SK-N-SH (cell line): Measurements from ENCODE around the gene UNKL.

ENCODE experiments used
- EZH2phosphoT487 ChIP-seq: fragments of 200-600 bp; sonication (generic); IDR thresholded peaks from 2 replicates; pipeline ENCODE4 v1.6.1; 2017; ENCODE audit warnings: low read depth, mixed run types, mild to moderate bottlenecking, antibody characterized with exemption, moderate library complexity, borderline replicate concordance
- FOXM1 ChIP-seq: IDR thresholded peaks from 2 replicates; pipeline ENCODE4 v1.4.0; 2012; ENCODE audit warnings: low read depth, mild to moderate bottlenecking
- POLR2AphosphoS5 ChIP-seq: IDR thresholded peaks from 2 replicates; pipeline ENCODE4 v1.6.1; 2012; ENCODE audit warnings: low read depth, low read length
- TF ChIP-seq, protein P1 (sequence below): fragments of 200-600 bp; sonication (generic); IDR thresholded peaks from 2 replicates; pipeline ENCODE4 v1.6.1; 2017; ENCODE audit warnings: antibody characterized with exemption, mild to moderate bottlenecking, moderate library complexity
- TF ChIP-seq, protein P2 (sequence below): IDR thresholded peaks from 2 replicates; pipeline ENCODE4 v1.6.1; 2012; ENCODE audit warnings: mild to moderate bottlenecking, low read depth, low read length, moderate library complexity

GRCh38 chr16:1436731-1437355 lies 22.3 kb upstream of the UNKL start:
- TF ChIP-seq, protein P1, sequence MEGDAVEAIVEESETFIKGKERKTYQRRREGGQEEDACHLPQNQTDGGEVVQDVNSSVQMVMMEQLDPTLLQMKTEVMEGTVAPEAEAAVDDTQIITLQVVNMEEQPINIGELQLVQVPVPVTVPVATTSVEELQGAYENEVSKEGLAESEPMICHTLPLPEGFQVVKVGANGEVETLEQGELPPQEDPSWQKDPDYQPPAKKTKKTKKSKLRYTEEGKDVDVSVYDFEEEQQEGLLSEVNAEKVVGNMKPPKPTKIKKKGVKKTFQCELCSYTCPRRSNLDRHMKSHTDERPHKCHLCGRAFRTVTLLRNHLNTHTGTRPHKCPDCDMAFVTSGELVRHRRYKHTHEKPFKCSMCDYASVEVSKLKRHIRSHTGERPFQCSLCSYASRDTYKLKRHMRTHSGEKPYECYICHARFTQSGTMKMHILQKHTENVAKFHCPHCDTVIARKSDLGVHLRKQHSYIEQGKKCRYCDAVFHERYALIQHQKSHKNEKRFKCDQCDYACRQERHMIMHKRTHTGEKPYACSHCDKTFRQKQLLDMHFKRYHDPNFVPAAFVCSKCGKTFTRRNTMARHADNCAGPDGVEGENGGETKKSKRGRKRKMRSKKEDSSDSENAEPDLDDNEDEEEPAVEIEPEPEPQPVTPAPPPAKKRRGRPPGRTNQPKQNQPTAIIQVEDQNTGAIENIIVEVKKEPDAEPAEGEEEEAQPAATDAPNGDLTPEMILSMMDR, result no peak
- TF ChIP-seq EZH2phosphoT487, result no peak
- TF ChIP-seq POLR2AphosphoS5, result no peak
- TF ChIP-seq FOXM1, result no peak
- TF ChIP-seq, protein P2, sequence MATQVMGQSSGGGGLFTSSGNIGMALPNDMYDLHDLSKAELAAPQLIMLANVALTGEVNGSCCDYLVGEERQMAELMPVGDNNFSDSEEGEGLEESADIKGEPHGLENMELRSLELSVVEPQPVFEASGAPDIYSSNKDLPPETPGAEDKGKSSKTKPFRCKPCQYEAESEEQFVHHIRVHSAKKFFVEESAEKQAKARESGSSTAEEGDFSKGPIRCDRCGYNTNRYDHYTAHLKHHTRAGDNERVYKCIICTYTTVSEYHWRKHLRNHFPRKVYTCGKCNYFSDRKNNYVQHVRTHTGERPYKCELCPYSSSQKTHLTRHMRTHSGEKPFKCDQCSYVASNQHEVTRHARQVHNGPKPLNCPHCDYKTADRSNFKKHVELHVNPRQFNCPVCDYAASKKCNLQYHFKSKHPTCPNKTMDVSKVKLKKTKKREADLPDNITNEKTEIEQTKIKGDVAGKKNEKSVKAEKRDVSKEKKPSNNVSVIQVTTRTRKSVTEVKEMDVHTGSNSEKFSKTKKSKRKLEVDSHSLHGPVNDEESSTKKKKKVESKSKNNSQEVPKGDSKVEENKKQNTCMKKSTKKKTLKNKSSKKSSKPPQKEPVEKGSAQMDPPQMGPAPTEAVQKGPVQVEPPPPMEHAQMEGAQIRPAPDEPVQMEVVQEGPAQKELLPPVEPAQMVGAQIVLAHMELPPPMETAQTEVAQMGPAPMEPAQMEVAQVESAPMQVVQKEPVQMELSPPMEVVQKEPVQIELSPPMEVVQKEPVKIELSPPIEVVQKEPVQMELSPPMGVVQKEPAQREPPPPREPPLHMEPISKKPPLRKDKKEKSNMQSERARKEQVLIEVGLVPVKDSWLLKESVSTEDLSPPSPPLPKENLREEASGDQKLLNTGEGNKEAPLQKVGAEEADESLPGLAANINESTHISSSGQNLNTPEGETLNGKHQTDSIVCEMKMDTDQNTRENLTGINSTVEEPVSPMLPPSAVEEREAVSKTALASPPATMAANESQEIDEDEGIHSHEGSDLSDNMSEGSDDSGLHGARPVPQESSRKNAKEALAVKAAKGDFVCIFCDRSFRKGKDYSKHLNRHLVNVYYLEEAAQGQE, result no peak
